B cell (primary cell): ENCODE results near the gene GALM. TPM values are rescaled to one million over a fixed set of nuclear protein-coding genes. Genes with fewer than 3 reads are reported as not detected.

Source experiments
- ATAC-seq: fragments of 200-7000 bp; cut with Tn5 transposase; one replicate; pipeline ENCODE4 v1.10.0; 2021; ENCODE audit warnings: low read depth, mild to moderate bottlenecking, moderate number of reproducible peaks, moderate library complexity
- CTCF ChIA-PET: fragments of 350-600 bp; sonication (Branson Sonifier 250); formaldehyde crosslinking; loops from one replicate; lab custom pipeline; 2021; ENCODE audit warnings: antibody characterized with exemption, inconsistent platforms; lab: Charles Lee
- POLR2A ChIA-PET: fragments of 350-600 bp; sonication (Branson Sonifier 250); formaldehyde crosslinking; loops from one replicate; lab custom pipeline; 2021; ENCODE audit warnings: antibody characterized with exemption; lab: Charles Lee
- DNase-seq: peaks from one replicate; pipeline ENCODE4 v3.0.0; 2013
- H2AFZ ChIP-seq: 2 replicates; pipeline ENCODE4 v1.6.1; 2012; ENCODE audit warnings: mild to moderate bottlenecking, low read depth, low read length; ENCODE audit not compliant: insufficient read depth, poor library complexity, severe bottlenecking
- H3K27ac ChIP-seq, 2 donors: 1 replicate in 1 of 2; 2 replicates in 1 of 2; pipeline ENCODE4 v1.5.1; 2012 to 2013; ENCODE audit warnings: low read length in 2 of 2, mild to moderate bottlenecking in 2 of 2, moderate library complexity in 1 of 2
- H3K27me3 ChIP-seq, 4 experiments: fragments of 200-600 bp in 1 of 4; sonication (generic) in 1 of 4; replicated peaks in 1 of 4; 1 replicate in 2 of 4; 2 replicates in 2 of 4; pipeline versions ENCODE4 v1.6.1 to v1.7.0; 2013 to 2016; ENCODE audit warnings: low read length in 3 of 4, mild to moderate bottlenecking in 2 of 4, mixed read lengths in 1 of 4, moderate library complexity in 1 of 4; ENCODE audit not compliant: insufficient read depth in 4 of 4, control insufficient read depth in 3 of 4; ENCODE audit errors: control extremely low read depth in 1 of 4
- H3K36me3 ChIP-seq, 2 experiments: replicated peaks in 1 of 2; 1 replicate in 1 of 2; 2 replicates in 1 of 2; pipeline versions ENCODE4 v1.6.1 to v1.7.1; 2013; ENCODE audit warnings: low read length in 1 of 2; ENCODE audit not compliant: insufficient read depth in 2 of 2, control insufficient read depth in 1 of 2; ENCODE audit errors: control extremely low read depth in 1 of 2, extremely low read depth in 1 of 2
- H3K4me1 ChIP-seq, 2 donors: fragments of 200-600 bp in 1 of 2; sonication (generic) in 1 of 2; 1 replicate in 1 of 2; 2 replicates in 1 of 2; pipeline versions ENCODE4 v1.5.1 to v1.6.1; 2013 to 2017; ENCODE audit warnings: low read length in 2 of 2; ENCODE audit not compliant: control insufficient read depth in 2 of 2, insufficient read depth in 2 of 2
- H3K4me2 ChIP-seq: replicated peaks from 2 replicates; pipeline ENCODE3; 2012; ENCODE audit warnings: mild to moderate bottlenecking, low read depth, low read length; ENCODE audit not compliant: poor library complexity, severe bottlenecking
- H3K4me3 ChIP-seq, 5 experiments: fragments of 200-600 bp in 1 of 5; sonication (generic) in 1 of 5; 1 replicate in 3 of 5; 2 replicates in 2 of 5; pipeline versions ENCODE4 v1.5.1 to v1.7.0; 2011 to 2016; ENCODE audit warnings: low read length in 4 of 5, mild to moderate bottlenecking in 4 of 5, low read depth in 2 of 5, control low read depth in 1 of 5, moderate library complexity in 1 of 5; ENCODE audit not compliant: insufficient read depth in 1 of 5; ENCODE audit errors: control extremely low read depth in 1 of 5, extremely low read depth in 1 of 5
- H3K79me2 ChIP-seq: fragments of 200-600 bp; sonication (generic); one replicate; pipeline ENCODE4 v1.6.0; 2016; ENCODE audit warnings: low read length; ENCODE audit not compliant: control insufficient read depth, insufficient read depth
- H3K9ac ChIP-seq: fragments of 200-600 bp; sonication (generic); 2 replicates; pipeline ENCODE4 v1.6.1; 2017; ENCODE audit warnings: mild to moderate bottlenecking, low read length, moderate library complexity
- H3K9me3 ChIP-seq, 3 donors: one replicate each; pipeline versions ENCODE4 v1.6.1 to v1.7.1; 2013; ENCODE audit warnings: low read length in 2 of 3; ENCODE audit not compliant: control insufficient read depth in 2 of 3, insufficient read depth in 1 of 3; ENCODE audit errors: control extremely low read depth in 1 of 3
- H4K20me1 ChIP-seq: 2 replicates; pipeline ENCODE4 v1.6.0; 2012; ENCODE audit warnings: mild to moderate bottlenecking, low read length; ENCODE audit not compliant: insufficient read depth, control insufficient read depth, poor library complexity, severe bottlenecking
- H3K27ac Mint-ChIP-seq: one replicate; pipeline ENCODE4 v1.8.0; 2021; ENCODE audit warnings: mixed read lengths
- H3K27me3 Mint-ChIP-seq: one replicate; pipeline ENCODE4 v1.8.0; 2021; ENCODE audit warnings: mixed read lengths
- H3K4me1 Mint-ChIP-seq: one replicate; pipeline ENCODE4 v1.8.0; 2021; ENCODE audit warnings: mixed read lengths
- H3K4me3 Mint-ChIP-seq: one replicate; pipeline ENCODE4 v1.8.0; 2021; ENCODE audit warnings: mixed read lengths
- H3K9me3 Mint-ChIP-seq: one replicate; pipeline ENCODE4 v1.8.0; 2022; ENCODE audit warnings: mixed read lengths; ENCODE audit not compliant: insufficient read depth
- CTCF ChIP-seq: fragments of 200-600 bp; IDR thresholded peaks from one replicate; pipeline ENCODE4 v1.8.0; 2022; ENCODE audit warnings: antibody characterized with exemption, mild to moderate bottlenecking
- EZH2 ChIP-seq: IDR thresholded peaks from 2 replicates; pipeline ENCODE4 v1.6.1; 2012; ENCODE audit warnings: borderline replicate concordance, low read depth, mild to moderate bottlenecking, moderate library complexity, low read length; ENCODE audit not compliant: insufficient read depth, poor library complexity, severe bottlenecking
- WGBS: methylation state at CpG from one replicate; pipeline ENCODE4 v1.1.5; 2013; ENCODE audit warnings: missing lambda C conversion rate; ENCODE audit not compliant: insufficient coverage; 5-methylcytosine and 5-hydroxymethylcytosine counted together
- intact Hi-C: fragments of 100-400 bp; cut with micrococcal nuclease; formaldehyde crosslinking; loops from one replicate; pipeline ENCODE4 v1.10.0; 2022
- polyA plus RNA-seq: library from polyadenylated mRNA; depleted of rRNA; stranded (reverse); fragments of >200 nt; gene quantifications from 2 replicates; pipeline ENCODE4 v1.2.3, GENCODE V29; 2012
- total RNA-seq, 2 donors: library from RNA; stranded (reverse); fragments of 120-200 nt in 1 of 2; gene quantifications; 1 replicate in 1 of 2; 2 replicates in 1 of 2; pipeline versions ENCODE4 v1.2.3 to v1.2.4, GENCODE V29; 2013 to 2022

The GALM gene
- total and polyA plus RNA-seq, 2 donors (not counting 1 experiment from before 2014, with no cell fraction given) = 5.1 to 9.7 TPM

- ChIA-PET CTCF (no interaction called here), POLR2A (no interaction called here)
- H3K4me3 ChIP-seq = no peak overlapping the region
- ATAC-seq (no peak), DNase-seq (no peak)
- intact Hi-C loops = no loop called here
- peaks cover 12% of the 10 kb centered on the region for H3K27me3 Mint-ChIP-seq
- H3K4me1 ChIP-seq = peaks cover 3 to 7% of the 10 kb centered on the region in 2 donors
- no peak overlapping the region for H2AFZ ChIP-seq
- no peaks in the 10 kb centered on the region for H3K36me3 ChIP-seq
- no peaks in the 10 kb centered on the region for H3K79me2 ChIP-seq
- H3K27me3 ChIP-seq = no peaks in the 10 kb centered on the region
- H3K9ac ChIP-seq = no peak overlapping the region
- H3K27ac ChIP-seq = no peak overlapping the region
- H3K9me3 Mint-ChIP-seq = no peaks in the 10 kb centered on the region
- WGBS = 100% methylated on average over 3 of the region's 4 CpGs
- H3K4me3 Mint-ChIP-seq = no peak overlapping the region
- no peaks in the 10 kb centered on the region for H3K9me3 ChIP-seq
- no peak for TF ChIP-seq CTCF
- TF ChIP-seq EZH2 = no peak
- H4K20me1 ChIP-seq = no peaks in the 10 kb centered on the region
- no peak overlapping the region for H3K27ac Mint-ChIP-seq
- peaks cover 8% of the 10 kb centered on the region for H3K4me1 Mint-ChIP-seq
- H3K4me2 ChIP-seq = no peak overlapping the region
These were observed 8.9 kb upstream of the GALM start for GRCh38 chr2:38656866-38657480.

- Histone ChIP-seq H3K9me3 (no peaks in the 10 kb centered on the region), H3K9ac (no peak overlapping the region), H2AFZ (no peak overlapping the region), H3K27me3 (no peaks in the 10 kb centered on the region), H3K4me3 (no peak overlapping the region), H3K36me3 (no peaks in the 10 kb centered on the region), H3K4me1 (no peaks in the 10 kb centered on the region), H3K79me2 (no peaks in the 10 kb centered on the region), H3K27ac (no peak overlapping the region), H4K20me1 (no peaks in the 10 kb centered on the region), H3K4me2 (no peak overlapping the region)
- DNase-seq (no peak), ATAC-seq (no peak)
- H3K9me3 Mint-ChIP-seq = no peaks in the 10 kb centered on the region
- CTCF ChIA-PET = no interaction called here
- POLR2A ChIA-PET = no interaction called here
- no peak overlapping the region for H3K4me3 Mint-ChIP-seq
- no peak for TF ChIP-seq CTCF
- no peak for TF ChIP-seq EZH2
- no peak overlapping the region for H3K27ac Mint-ChIP-seq
- no peaks in the 10 kb centered on the region for H3K4me1 Mint-ChIP-seq
- WGBS = no CpG with 5 or more reads among the region's 2 CpGs
- H3K27me3 Mint-ChIP-seq = peaks cover 12% of the 10 kb centered on the region
- intact Hi-C loops = no loop called here
These were observed 7.3 kb upstream of the GALM start for GRCh38 chr2:38658613-38659012.
